Gastroesophageal sphincter (tissue), 3 donors: ENCODE data around the gene RNF141.

Source experiments
- CTCF ChIP-seq, 4 experiments: fragments of 200-600 bp in 2 of 4; fragments of 450-650 bp in 2 of 4; sonication (generic) in 1 of 4; IDR thresholded peaks; one replicate each; pipeline ENCODE4 v1.5.1; 2017 to 2019; ENCODE audit warnings: antibody characterized with exemption in 4 of 4, mild to moderate bottlenecking in 2 of 4, moderate library complexity in 2 of 4
- EP300 ChIP-seq: sonication (generic); formaldehyde crosslinking; IDR thresholded peaks from one replicate; pipeline ENCODE4 v1.6.1; 2017; ENCODE audit warnings: antibody characterized with exemption, mild to moderate bottlenecking
- POLR2A ChIP-seq, 2 donors: fragments of 450-650 bp; IDR thresholded peaks; one replicate each; pipeline ENCODE4 v1.6.1; 2017; ENCODE audit warnings: antibody characterized with exemption in 2 of 2, mild to moderate bottlenecking in 2 of 2, moderate library complexity in 1 of 2
- POLR2AphosphoS5 ChIP-seq: sonication (generic); formaldehyde crosslinking; IDR thresholded peaks from one replicate; pipeline ENCODE4 v1.6.1; 2017; ENCODE audit warnings: antibody characterized with exemption

GRCh38 chr11:10522921-10523320, 18.1 kb downstream of the RNF141 start:
- no peak for TF ChIP-seq EP300
- TF ChIP-seq CTCF (IDR thresholded peaks at IDR 0.05) = no peak
- TF ChIP-seq POLR2A (IDR thresholded peaks at IDR 0.05) = no peak
- no peak for TF ChIP-seq POLR2AphosphoS5
